HEK293T (cell line): ENCODE measurements around the gene SUN1.

Source experiments
- BHLHE40 ChIP-seq: fragments of 450-650 bp; IDR thresholded peaks from 2 replicates; pipeline ENCODE4 v1.6.1; 2016; ENCODE audit warnings: mild to moderate bottlenecking, moderate library complexity, borderline replicate concordance
- CTBP1 ChIP-seq: fragments of 450-650 bp; IDR thresholded peaks from 2 replicates; pipeline ENCODE4 v1.6.1; 2016; ENCODE audit warnings: borderline replicate concordance
- ELF4 ChIP-seq: fragments of 450-650 bp; IDR thresholded peaks from 2 replicates; pipeline ENCODE4 v1.6.1; 2017; ENCODE audit warnings: antibody characterized with exemption
- HDGF ChIP-seq: fragments of 450-650 bp; IDR thresholded peaks from 2 replicates; pipeline ENCODE4 v1.6.1; 2017; ENCODE audit warnings: antibody characterized with exemption, borderline replicate concordance
- L3MBTL2 ChIP-seq: fragments of 450-650 bp; conservative IDR thresholded peaks from 2 replicates; pipeline ENCODE4 v1.6.1; 2016; ENCODE audit warnings: mild to moderate bottlenecking
- LEF1 ChIP-seq: fragments of 450-650 bp; IDR thresholded peaks from 2 replicates; pipeline ENCODE4 v1.6.1; 2017; ENCODE audit warnings: mild to moderate bottlenecking, borderline replicate concordance
- NFRKB ChIP-seq: fragments of 450-650 bp; IDR thresholded peaks from 2 replicates; pipeline ENCODE4 v1.6.1; 2016; ENCODE audit warnings: mild to moderate bottlenecking, moderate library complexity
- PKNOX1 ChIP-seq: fragments of 450-650 bp; IDR thresholded peaks from 2 replicates; pipeline ENCODE4 v1.6.1; 2016
- SP1 ChIP-seq: fragments of 450-650 bp; IDR thresholded peaks from 2 replicates; pipeline ENCODE4 v1.6.1; 2017
- SUZ12 ChIP-seq: fragments of 450-650 bp; IDR thresholded peaks from 2 replicates; pipeline ENCODE4 v1.6.1; 2016; ENCODE audit warnings: mild to moderate bottlenecking
- TARDBP ChIP-seq: fragments of 450-650 bp; IDR thresholded peaks from 2 replicates; pipeline ENCODE4 v1.6.1; 2016
- ZNF384 ChIP-seq: fragments of 450-650 bp; IDR thresholded peaks from 2 replicates; pipeline ENCODE4 v1.6.1; 2016

- TF ChIP-seq L3MBTL2 = no peak
- TF ChIP-seq SUZ12 = no peak
- TF ChIP-seq PKNOX1 = no peak
- TF ChIP-seq ZNF384 = no peak
- no peak for TF ChIP-seq BHLHE40
- TF ChIP-seq SP1 = no peak
- no peak for TF ChIP-seq HDGF
- no peak for TF ChIP-seq CTBP1
- TF ChIP-seq NFRKB = no peak
- no peak for TF ChIP-seq LEF1
- TF ChIP-seq TARDBP = no peak
- TF ChIP-seq ELF4 = no peak
These were observed 61.4 kb downstream of the SUN1 start for GRCh38 chr7:893686-894085.
